H1 (cell line): ENCODE data around the gene PCSK9. TPM values are rescaled to one million over a fixed set of nuclear protein-coding genes. Genes with fewer than 3 reads are reported as not detected.

Experiments used
- CTCF ChIA-PET: fragments of 300-600 bp; sonication (Branson Sonifier 250); formaldehyde crosslinking; loops from one replicate; lab custom pipeline; 2021; ENCODE audit not compliant: partially characterized antibody; lab: Charles Lee
- POLR2A ChIA-PET: fragments of 300-600 bp; sonication (Branson Sonifier 250); formaldehyde crosslinking; loops from one replicate; lab custom pipeline; 2021; ENCODE audit warnings: inconsistent platforms; ENCODE audit not compliant: partially characterized antibody; lab: Charles Lee
- DNase-seq, 2 experiments: peaks; one replicate each; pipeline versions ENCODE4 v3.0.0 to v3.0.0-alpha.2; 2010 to 2022; ENCODE audit warnings: low spot score in 2 of 2, low read depth in 1 of 2, mixed read lengths in 1 of 2
- FAIRE-seq: peaks from 2 replicates; lab custom pipeline; 2011; peaks lifted over from hg19 to GRCh38; lab: Jason Lieb, UNC
- H2AFZ ChIP-seq: 2 replicates; pipeline ENCODE4 v1.8.1; 2012; ENCODE audit warnings: low read length, inconsistent platforms
- H2AK5ac ChIP-seq: 2 replicates; pipeline ENCODE4 v1.6.1; 2013; ENCODE audit warnings: low read depth, low read length
- H2BK120ac ChIP-seq: replicated peaks from 2 replicates; pipeline ENCODE3; 2013; ENCODE audit warnings: low read depth, low read length, inconsistent platforms
- H2BK12ac ChIP-seq: 2 replicates; pipeline ENCODE4 v1.6.1; 2013; ENCODE audit warnings: low read depth, low read length
- H2BK15ac ChIP-seq: 2 replicates; pipeline ENCODE4 v1.6.1; 2013; ENCODE audit warnings: low read length
- H2BK20ac ChIP-seq: 2 replicates; pipeline ENCODE4 v1.6.1; 2013; ENCODE audit warnings: low read length
- H2BK5ac ChIP-seq: 2 replicates; pipeline ENCODE4 v1.6.1; 2013; ENCODE audit warnings: low read depth, low read length
- H3K14ac ChIP-seq: 2 replicates; pipeline ENCODE4 v1.6.1; 2013; ENCODE audit warnings: inconsistent platforms; ENCODE audit not compliant: insufficient read length
- H3K18ac ChIP-seq: 2 replicates; pipeline ENCODE4 v1.6.1; 2013; ENCODE audit warnings: low read length; ENCODE audit errors: extremely low read depth
- H3K23ac ChIP-seq: 2 replicates; pipeline ENCODE4 v1.6.1; 2013; ENCODE audit warnings: inconsistent platforms; ENCODE audit not compliant: insufficient read length
- H3K23me2 ChIP-seq: 2 replicates; pipeline ENCODE4 v1.6.1; 2013; ENCODE audit warnings: low read depth, low read length
- H3K27ac ChIP-seq: 2 replicates; pipeline ENCODE4 v1.6.1; 2011; ENCODE audit warnings: low read depth, low read length, inconsistent platforms
- H3K27me3 ChIP-seq, 4 experiments: replicated peaks in 1 of 4; 1 replicate in 1 of 4; 2 replicates in 3 of 4; pipeline versions ENCODE4 v1.6.1 to v1.8.1; 2011 to 2013; ENCODE audit warnings: low read length in 3 of 4, mild to moderate bottlenecking in 3 of 4, inconsistent platforms in 2 of 4, mixed read lengths in 2 of 4, moderate library complexity in 1 of 4; ENCODE audit not compliant: control insufficient read depth in 3 of 4, insufficient read depth in 3 of 4; ENCODE audit errors: extremely low read depth in 1 of 4
- H3K36me3 ChIP-seq, 4 experiments: 2 replicates each; pipeline versions ENCODE4 v1.6.1 to v1.8.1; 2011 to 2013; ENCODE audit warnings: mild to moderate bottlenecking in 4 of 4, low read length in 3 of 4, moderate library complexity in 2 of 4, control low read depth in 1 of 4, inconsistent platforms in 1 of 4; ENCODE audit not compliant: insufficient read depth in 4 of 4, control insufficient read depth in 2 of 4
- H3K4ac ChIP-seq: replicated peaks from 2 replicates; pipeline ENCODE3; 2013; ENCODE audit warnings: low read length, low read depth, mixed read lengths, inconsistent platforms; ENCODE audit not compliant: insufficient read length
- H3K4me1 ChIP-seq, 4 experiments: replicated peaks in 1 of 4; 1 replicate in 1 of 4; 2 replicates in 3 of 4; pipeline versions ENCODE4 v1.6.1 to v1.8.1; 2011 to 2013; ENCODE audit warnings: low read length in 3 of 4, inconsistent platforms in 2 of 4, mixed read lengths in 1 of 4; ENCODE audit not compliant: insufficient read depth in 4 of 4, control insufficient read depth in 3 of 4
- H3K4me2 ChIP-seq, 2 experiments: 2 replicates each; pipeline versions ENCODE4 v1.6.1 to v1.8.1; 2011 to 2013; ENCODE audit warnings: low read depth in 2 of 2, low read length in 2 of 2, control low read depth in 1 of 2, inconsistent platforms in 1 of 2, mild to moderate bottlenecking in 1 of 2; ENCODE audit not compliant: insufficient read depth in 1 of 2
- H3K4me3 ChIP-seq, 4 experiments: fragments of 200-600, 300-600 bp in 1 of 4; sonication (generic), shearing (Covaris generic), sonication (Bioruptor Twin) in 1 of 4; 2 replicates each; pipeline versions ENCODE4 v1.5.1 to v1.8.1; 2011 to 2016; ENCODE audit warnings: low read length in 4 of 4, low read depth in 3 of 4, control low read depth in 2 of 4, inconsistent platforms in 2 of 4, mild to moderate bottlenecking in 2 of 4, mixed read lengths in 1 of 4, moderate library complexity in 1 of 4; ENCODE audit not compliant: insufficient read depth in 2 of 4; ENCODE audit errors: extremely low read depth in 1 of 4
- H3K56ac ChIP-seq: replicated peaks from 2 replicates; pipeline ENCODE3; 2013; ENCODE audit warnings: low read depth, mild to moderate bottlenecking, mixed read lengths, low read length, inconsistent platforms; ENCODE audit not compliant: insufficient read length
- H3K79me1 ChIP-seq: 2 replicates; pipeline ENCODE4 v1.6.1; 2013; ENCODE audit warnings: low read depth, low read length, control low read depth
- H3K79me2 ChIP-seq, 2 experiments: 2 replicates each; pipeline versions ENCODE4 v1.6.1 to v1.8.1; 2012 to 2013; ENCODE audit warnings: low read length in 2 of 2, mild to moderate bottlenecking in 2 of 2, inconsistent platforms in 1 of 2; ENCODE audit not compliant: insufficient read depth in 2 of 2, control insufficient read depth in 1 of 2
- H3K9ac ChIP-seq, 4 experiments: replicated peaks in 1 of 4; 1 replicate in 1 of 4; 2 replicates in 3 of 4; pipeline versions ENCODE4 v1.6.1 to v1.8.1; 2011 to 2013; ENCODE audit warnings: low read depth in 3 of 4, low read length in 3 of 4, control low read depth in 2 of 4, mild to moderate bottlenecking in 2 of 4, moderate library complexity in 2 of 4, inconsistent platforms in 1 of 4; ENCODE audit errors: extremely low read depth in 1 of 4
- H3K9me3 ChIP-seq, 2 experiments: 2 replicates each; pipeline versions ENCODE4 v1.6.1 to v1.8.1; 2012 to 2013; ENCODE audit warnings: mild to moderate bottlenecking in 2 of 2, moderate library complexity in 2 of 2, control low read depth in 1 of 2, inconsistent platforms in 1 of 2, low read depth in 1 of 2, low read length in 1 of 2, mixed read lengths in 1 of 2; ENCODE audit not compliant: insufficient read depth in 2 of 2
- H4K20me1 ChIP-seq, 2 experiments: replicated peaks in 1 of 2; 2 replicates each; pipeline versions ENCODE3 to v1.8.1; 2011 to 2013; ENCODE audit warnings: inconsistent platforms in 2 of 2, low read length in 2 of 2, mild to moderate bottlenecking in 1 of 2; ENCODE audit not compliant: insufficient read depth in 2 of 2, control insufficient read depth in 1 of 2
- H4K5ac ChIP-seq: 2 replicates; pipeline ENCODE4 v1.6.1; 2013; ENCODE audit warnings: low read length, low read depth, mixed read lengths, inconsistent platforms; ENCODE audit not compliant: insufficient read length
- H4K8ac ChIP-seq: 2 replicates; pipeline ENCODE4 v1.8.0; 2013; ENCODE audit warnings: mild to moderate bottlenecking, moderate library complexity, low read length, inconsistent platforms; ENCODE audit not compliant: insufficient read depth; ENCODE audit errors: extremely low read depth
- H4K91ac ChIP-seq: replicated peaks from 2 replicates; pipeline ENCODE3; 2013; ENCODE audit warnings: low read length, mixed read lengths, inconsistent platforms; ENCODE audit not compliant: insufficient read length
- FOSL1 ChIP-seq: IDR thresholded peaks from 2 replicates; pipeline ENCODE4 v1.6.1; 2011; ENCODE audit warnings: mild to moderate bottlenecking, low read depth, low read length, moderate library complexity; ENCODE audit not compliant: insufficient read depth
- GTF2F1 ChIP-seq: IDR thresholded peaks from 2 replicates; pipeline ENCODE4 v1.6.1; 2012; ENCODE audit warnings: low read depth, low read length, improper control_type of control experiment, borderline replicate concordance
- KDM4A ChIP-seq: IDR thresholded peaks from one replicate; pipeline ENCODE4 v1.7.1; 2012; ENCODE audit warnings: low read depth, mild to moderate bottlenecking, moderate library complexity, low read length, inconsistent platforms; ENCODE audit not compliant: severe bottlenecking
- WGBS, 2 experiments: shearing (Covaris generic) in 1 of 2; methylation state at CpG; one replicate each; pipeline versions ENCODE4 v1.1.6 to v1.1.7; 2013 to 2015; ENCODE audit warnings: low lambda C conversion rate in 2 of 2, mixed read lengths in 2 of 2, inconsistent platforms in 1 of 2, low coverage in 1 of 2, missing lambda C conversion rate in 1 of 2; ENCODE audit not compliant: insufficient replicate concordance in 2 of 2, insufficient coverage in 1 of 2, insufficient read length in 1 of 2; ENCODE audit errors: extremely low coverage in 1 of 2, missing lambda C conversion rate in 1 of 2; 5-methylcytosine and 5-hydroxymethylcytosine counted together
- polyA plus RNA-seq, 7 experiments: library from polyadenylated mRNA; depleted of rRNA in 3 of 7; stranded (reverse) in 5 of 7; unstranded in 2 of 7; fragments of >200 nt in 5 of 7; fragments of 200-250 nt in 2 of 7; gene quantifications; 1 replicate in 5 of 7; 2 replicates in 1 of 7; 4 replicates in 1 of 7; pipeline versions ENCODE4 v1.2.1 to v1.2.3, GENCODE V29; 2011 to 2013; ENCODE audit warnings: missing spikeins in 2 of 7, mixed read lengths in 2 of 7
- total RNA-seq: library from RNA; stranded (reverse); fragmentation: NEBNext Ultra II Directional; extraction: Animal tissue kit (Norgen Biotek cat#: 25700); gene quantifications from 2 replicates; pipeline ENCODE4 v1.2.1, GENCODE V29; 2021

Gene PCSK9
- total and polyA plus RNA-seq, 2 of the 8 experiments (the other 6 are each of a cell fraction or from before 2014, with no cell fraction given), result 22.3 to 32.3 TPM

- Histone ChIP-seq H2AK5ac (no peak overlapping the region), H2BK5ac (no peak overlapping the region), H2AFZ (no peak overlapping the region), H3K4me3 (no peak overlapping the region), H3K56ac (no peak overlapping the region), H3K27me3 (no peaks in the 10 kb centered on the region), H3K23me2 (no peaks in the 10 kb centered on the region), H3K18ac (no peak overlapping the region), H3K14ac (no peak overlapping the region), H3K4ac (no peak overlapping the region), H3K79me1 (no peaks in the 10 kb centered on the region), H3K36me3 (peaks cover 6 to 58% (median 44%) of the 10 kb centered on the region in 4 experiments; a peak in 7 of 8 replicates), H2BK15ac (no peak overlapping the region), H3K23ac (no peak overlapping the region), H2BK120ac (no peak overlapping the region), H2BK20ac (no peak overlapping the region), H4K8ac (no peak overlapping the region), H3K79me2 (no peaks in the 10 kb centered on the region), H4K5ac (no peak overlapping the region), H2BK12ac (no peak overlapping the region), H4K20me1 (peaks cover 0 to 5% of the 10 kb centered on the region in 2 experiments), H3K9ac (no peak overlapping the region; a peak in 1 of 7 replicates), H4K91ac (no peak overlapping the region), H3K4me2 (no peak overlapping the region), H3K27ac (no peak overlapping the region), H3K9me3 (no peaks in the 10 kb centered on the region), H3K4me1 (no peaks in the 10 kb centered on the region)
- FAIRE-seq, result no peak
- 92 to 96% methylated on average over 2 to 17 of the region's 17 CpGs for WGBS, 2 experiments
- ChIA-PET CTCF (interaction anchor here (0.9 to 3.7 kb wide), 13 partner anchors 9 to 134 kb away, joined by 3 to 22 read pairs (median 5); no protein-coding TSS in a partner anchor), POLR2A (interaction anchor here (1.8 kb wide), 1 partner anchor 27 kb away, joined by 3 read pairs; no protein-coding TSS in a partner anchor)
- DNase-seq, result no peak
- TF ChIP-seq FOSL1 (no peak), KDM4A (no peak), GTF2F1 (no peak)
Measured at GRCh38 chr1:55070293-55071164, 31.2 kb downstream of the PCSK9 start.
